GM10248 (cell line): Measurements from ENCODE around the gene EYA2.

Source experiments
- CTCF ChIA-PET: fragments of 300-600 bp; sonication (Branson Sonifier 250); formaldehyde crosslinking; extraction: SDS; loops from one replicate; lab custom pipeline; 2021; ENCODE audit warnings: antibody characterized with exemption; lab: Yijun Ruan, JAX
- POLR2A ChIA-PET: fragments of 350-650 bp; sonication (Branson Sonifier 250); formaldehyde crosslinking; extraction: SDS; loops from one replicate; lab custom pipeline; 2020; ENCODE audit warnings: antibody characterized with exemption; lab: Yijun Ruan, JAX
- DNase-seq: peaks from one replicate; pipeline ENCODE4 v3.0.0; 2012; ENCODE audit errors: extremely low spot score
- TF ChIP-seq, protein P1 (sequence below): IDR thresholded peaks from 2 replicates; pipeline ENCODE4 v1.5.1; 2012; ENCODE audit warnings: mild to moderate bottlenecking, low read depth; ENCODE audit errors: extremely low read depth, missing control alignments, control extremely low read depth

EYA2 gene

GRCh38 chr20:47027456-47027855 is 132.8 kb downstream of the EYA2 start:
- TF ChIP-seq, protein P1, sequence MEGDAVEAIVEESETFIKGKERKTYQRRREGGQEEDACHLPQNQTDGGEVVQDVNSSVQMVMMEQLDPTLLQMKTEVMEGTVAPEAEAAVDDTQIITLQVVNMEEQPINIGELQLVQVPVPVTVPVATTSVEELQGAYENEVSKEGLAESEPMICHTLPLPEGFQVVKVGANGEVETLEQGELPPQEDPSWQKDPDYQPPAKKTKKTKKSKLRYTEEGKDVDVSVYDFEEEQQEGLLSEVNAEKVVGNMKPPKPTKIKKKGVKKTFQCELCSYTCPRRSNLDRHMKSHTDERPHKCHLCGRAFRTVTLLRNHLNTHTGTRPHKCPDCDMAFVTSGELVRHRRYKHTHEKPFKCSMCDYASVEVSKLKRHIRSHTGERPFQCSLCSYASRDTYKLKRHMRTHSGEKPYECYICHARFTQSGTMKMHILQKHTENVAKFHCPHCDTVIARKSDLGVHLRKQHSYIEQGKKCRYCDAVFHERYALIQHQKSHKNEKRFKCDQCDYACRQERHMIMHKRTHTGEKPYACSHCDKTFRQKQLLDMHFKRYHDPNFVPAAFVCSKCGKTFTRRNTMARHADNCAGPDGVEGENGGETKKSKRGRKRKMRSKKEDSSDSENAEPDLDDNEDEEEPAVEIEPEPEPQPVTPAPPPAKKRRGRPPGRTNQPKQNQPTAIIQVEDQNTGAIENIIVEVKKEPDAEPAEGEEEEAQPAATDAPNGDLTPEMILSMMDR, result no peak
- DNase-seq, result no peak
- ChIA-PET POLR2A (no interaction called here), CTCF (no interaction called here)

- CTCF ChIA-PET, result interaction anchor here (1.4 kb wide), 1 partner anchor 22 kb away, joined by 3 read pairs; no protein-coding TSS in a partner anchor
- DNase-seq, result no peak
- TF ChIP-seq, protein P1, result no peak
- POLR2A ChIA-PET, result no interaction called here
Observed at GRCh38 chr20:47028487-47028886, 133.8 kb downstream of the EYA2 start.

GRCh38 chr20:47029845-47030244 is 135.2 kb downstream of the EYA2 start:
- DNase-seq, result no peak
- POLR2A ChIA-PET, result no interaction called here
- CTCF ChIA-PET, result interaction anchor here (1.4 kb wide), 1 partner anchor 23 kb away, joined by 3 read pairs; no protein-coding TSS in a partner anchor
- TF ChIP-seq, protein P1, result no peak

DNA sequence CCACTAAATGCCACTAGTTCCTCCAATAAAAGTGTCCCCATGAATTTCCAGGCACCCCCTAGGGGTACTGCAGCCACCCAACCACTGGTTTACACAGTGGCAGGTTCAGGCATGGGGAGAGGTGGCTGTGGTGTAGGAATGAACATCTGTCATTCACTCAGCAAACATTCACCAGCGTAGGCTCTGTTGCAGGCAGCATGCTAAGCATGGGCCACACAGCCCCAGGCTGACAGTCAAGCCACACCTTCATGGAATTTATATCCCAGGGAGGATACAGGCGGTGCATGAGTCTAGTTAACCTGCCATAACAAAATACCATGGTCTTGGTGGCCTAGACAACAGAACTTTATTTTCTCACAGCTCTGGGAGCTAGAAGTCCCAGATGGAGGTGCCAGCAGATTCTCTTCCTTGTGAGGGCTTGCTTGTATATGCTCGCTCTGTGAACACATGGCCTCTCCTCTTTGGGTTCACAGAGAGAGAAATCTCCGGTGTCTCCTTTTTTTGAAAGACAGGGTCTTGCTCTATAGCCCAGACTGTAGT is 135.7 kb downstream of the EYA2 start:
- TF ChIP-seq, protein P1, result no peak
- POLR2A ChIA-PET, result no interaction called here
- no peak for DNase-seq
- CTCF ChIA-PET, result no interaction called here

GRCh38 chr20:47031004-47031403 is 136.4 kb downstream of the EYA2 start:
- CTCF ChIA-PET, result no interaction called here
- no peak for DNase-seq
- POLR2A ChIA-PET, result no interaction called here
- TF ChIP-seq, protein P1, result no peak

DNA sequence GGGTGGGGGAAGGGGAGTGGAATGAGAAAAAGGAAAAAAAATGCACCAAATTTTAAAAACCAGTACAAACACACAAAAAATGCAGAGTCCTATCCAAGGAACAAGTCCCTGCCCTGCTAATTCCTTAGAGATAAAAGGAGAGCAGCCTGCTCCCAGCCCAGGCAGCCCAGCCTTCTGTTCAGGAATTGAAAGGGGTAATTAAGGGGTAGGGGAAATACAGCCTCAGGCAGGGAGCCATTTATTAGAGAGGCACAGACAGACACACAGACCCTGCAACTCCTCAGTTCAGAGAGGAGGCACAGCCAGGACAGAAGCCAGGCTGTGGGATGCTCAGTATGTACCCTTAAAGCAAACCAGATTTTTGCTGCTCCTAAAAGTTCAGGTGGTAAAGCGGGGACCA is 137.2 kb downstream of the EYA2 start:
- ChIA-PET CTCF (no interaction called here), POLR2A (no interaction called here)
- DNase-seq, result no peak
- TF ChIP-seq, protein P1, result no peak

GRCh38 chr20:47032933-47033578 is 138.4 kb downstream of the EYA2 start:
- DNase-seq, result no peak
- ChIA-PET POLR2A (no interaction called here), CTCF (no interaction called here)
- TF ChIP-seq, protein P1, result no peak
